Erythroblast (primary cell): ENCODE measurements around the gene HTR6.

Experiments used
- GATA1 ChIP-seq: IDR thresholded peaks from 2 replicates; pipeline ENCODE4 v1.6.1; 2011; ENCODE audit warnings: low read depth, mild to moderate bottlenecking, control low read depth, low read length, moderate library complexity
- POLR2A ChIP-seq: IDR thresholded peaks from 2 replicates; pipeline ENCODE4 v1.6.1; 2011; ENCODE audit warnings: mild to moderate bottlenecking, low read length

GRCh38 chr1:19684677-19685076 is 20.0 kb downstream of the HTR6 start:
- no peak for TF ChIP-seq POLR2A
- no peak for TF ChIP-seq GATA1
